ENCODE measurements around the gene ELAPOR2.
"Not testable (repeated sequence)": the region's sequence is repeated elsewhere in the genome, so short reads cannot be mapped to it uniquely, and the experiment has no call there.

ELAPOR2 gene

GRCh38 chr7:87039691-87040299 is 19.7 kb downstream of the ELAPOR2 start:
- not testable (repeated sequence) for H3K4me3 ChIP-seq (ENCODE audit: low read length in 2 of 2); H3K9ac ChIP-seq (ENCODE audit: low read length in 2 of 2); H3K27me3 ChIP-seq (ENCODE audit: control insufficient read depth in 1 of 2, insufficient read depth in 2 of 2, low read length in 2 of 2); H3K9me3 ChIP-seq (ENCODE audit: control insufficient read depth in 2 of 2, low read length in 2 of 2); H3K27ac ChIP-seq (ENCODE audit: low read length); H3K36me3 ChIP-seq (ENCODE audit: control insufficient read depth in 2 of 2, insufficient read depth in 2 of 2, low read length in 2 of 2); H3K4me1 ChIP-seq (ENCODE audit: control insufficient read depth, insufficient read depth, low read length)

GRCh38 chr7:87038993-87039690 is 20.3 kb downstream of the ELAPOR2 start:
- Histone ChIP-seq H3K36me3 (ENCODE audit: control insufficient read depth in 2 of 2, insufficient read depth in 2 of 2, low read length in 2 of 2) (no peaks in the 10 kb centered on the region), H3K9me3 (ENCODE audit: control insufficient read depth in 2 of 2, low read length in 2 of 2) (no peaks in the 10 kb centered on the region), H3K27ac (ENCODE audit: low read length) (no peak overlapping the region), H3K4me1 (ENCODE audit: control insufficient read depth, insufficient read depth, low read length) (no peaks in the 10 kb centered on the region), H3K27me3 (ENCODE audit: control insufficient read depth in 1 of 2, insufficient read depth in 2 of 2, low read length in 2 of 2) (no peaks in the 10 kb centered on the region), H3K9ac (ENCODE audit: low read length in 2 of 2) (no peak overlapping the region), H3K4me3 (ENCODE audit: low read length in 2 of 2) (no peak overlapping the region)

GRCh38 chr7:87036985-87037384 is 22.5 kb downstream of the ELAPOR2 start:
- H3K4me1 ChIP-seq (ENCODE audit: control insufficient read depth, insufficient read depth, low read length) = no peaks in the 10 kb centered on the region
- no peaks in the 10 kb centered on the region for H3K9me3 ChIP-seq (ENCODE audit: control insufficient read depth in 2 of 2, low read length in 2 of 2)
- no peaks in the 10 kb centered on the region for H3K36me3 ChIP-seq (ENCODE audit: control insufficient read depth in 2 of 2, insufficient read depth in 2 of 2, low read length in 2 of 2)
- no peak overlapping the region for H3K4me3 ChIP-seq (ENCODE audit: low read length in 2 of 2)
- H3K27me3 ChIP-seq (ENCODE audit: control insufficient read depth in 1 of 2, insufficient read depth in 2 of 2, low read length in 2 of 2) = no peaks in the 10 kb centered on the region
- H3K27ac ChIP-seq (ENCODE audit: low read length) = no peak overlapping the region
- no peak overlapping the region for H3K9ac ChIP-seq (ENCODE audit: low read length in 2 of 2)

- H3K4me1 ChIP-seq (ENCODE audit: control insufficient read depth, insufficient read depth, low read length) = no peaks in the 10 kb centered on the region
- H3K4me3 ChIP-seq (ENCODE audit: low read length in 2 of 2) = no peak overlapping the region
- H3K36me3 ChIP-seq (ENCODE audit: control insufficient read depth in 2 of 2, insufficient read depth in 2 of 2, low read length in 2 of 2) = no peaks in the 10 kb centered on the region
- H3K27me3 ChIP-seq (ENCODE audit: control insufficient read depth in 1 of 2, insufficient read depth in 2 of 2, low read length in 2 of 2) = no peaks in the 10 kb centered on the region
- no peak overlapping the region for H3K27ac ChIP-seq (ENCODE audit: low read length)
- H3K9ac ChIP-seq (ENCODE audit: low read length in 2 of 2) = no peak overlapping the region
- no peaks in the 10 kb centered on the region for H3K9me3 ChIP-seq (ENCODE audit: control insufficient read depth in 2 of 2, low read length in 2 of 2)
Observed at GRCh38 chr7:87032604-87033339, 26.7 kb downstream of the ELAPOR2 start.

GRCh38 chr7:87029078-87029477 is 30.4 kb downstream of the ELAPOR2 start:
- Histone ChIP-seq H3K36me3 (ENCODE audit: control insufficient read depth in 2 of 2, insufficient read depth in 2 of 2, low read length in 2 of 2) (no peaks in the 10 kb centered on the region), H3K9ac (ENCODE audit: low read length in 2 of 2) (no peak overlapping the region), H3K4me1 (ENCODE audit: control insufficient read depth, insufficient read depth, low read length) (no peaks in the 10 kb centered on the region), H3K27me3 (ENCODE audit: control insufficient read depth in 1 of 2, insufficient read depth in 2 of 2, low read length in 2 of 2) (no peaks in the 10 kb centered on the region), H3K27ac (ENCODE audit: low read length) (no peak overlapping the region), H3K9me3 (ENCODE audit: control insufficient read depth in 2 of 2, low read length in 2 of 2) (no peaks in the 10 kb centered on the region), H3K4me3 (ENCODE audit: low read length in 2 of 2) (no peak overlapping the region)

- H3K27ac ChIP-seq (ENCODE audit: low read length) = no peak overlapping the region
- H3K27me3 ChIP-seq (ENCODE audit: control insufficient read depth in 1 of 2, insufficient read depth in 2 of 2, low read length in 2 of 2) = no peaks in the 10 kb centered on the region
- H3K9me3 ChIP-seq (ENCODE audit: control insufficient read depth in 2 of 2, low read length in 2 of 2) = no peaks in the 10 kb centered on the region
- no peaks in the 10 kb centered on the region for H3K36me3 ChIP-seq (ENCODE audit: control insufficient read depth in 2 of 2, insufficient read depth in 2 of 2, low read length in 2 of 2)
- no peak overlapping the region for H3K9ac ChIP-seq (ENCODE audit: low read length in 2 of 2)
- no peaks in the 10 kb centered on the region for H3K4me1 ChIP-seq (ENCODE audit: control insufficient read depth, insufficient read depth, low read length)
- H3K4me3 ChIP-seq (ENCODE audit: low read length in 2 of 2) = no peak overlapping the region
Observed at GRCh38 chr7:87028636-87029035, 30.8 kb downstream of the ELAPOR2 start.

- H3K27me3 ChIP-seq (ENCODE audit: control insufficient read depth in 1 of 2, insufficient read depth in 2 of 2, low read length in 2 of 2) = no peaks in the 10 kb centered on the region
- no peaks in the 10 kb centered on the region for H3K9me3 ChIP-seq (ENCODE audit: control insufficient read depth in 2 of 2, low read length in 2 of 2)
- no peak overlapping the region for H3K27ac ChIP-seq (ENCODE audit: low read length)
- no peak overlapping the region for H3K9ac ChIP-seq (ENCODE audit: low read length in 2 of 2)
- H3K36me3 ChIP-seq (ENCODE audit: control insufficient read depth in 2 of 2, insufficient read depth in 2 of 2, low read length in 2 of 2) = no peaks in the 10 kb centered on the region
- no peaks in the 10 kb centered on the region for H3K4me1 ChIP-seq (ENCODE audit: control insufficient read depth, insufficient read depth, low read length)
- no peak overlapping the region for H3K4me3 ChIP-seq (ENCODE audit: low read length in 2 of 2)
Observed at GRCh38 chr7:87027900-87028299, 31.6 kb downstream of the ELAPOR2 start.

GRCh38 chr7:87021285-87021684 is 38.2 kb downstream of the ELAPOR2 start:
- Histone ChIP-seq H3K9ac (ENCODE audit: low read length in 2 of 2) (no peak overlapping the region), H3K27me3 (ENCODE audit: control insufficient read depth in 1 of 2, insufficient read depth in 2 of 2, low read length in 2 of 2) (no peaks in the 10 kb centered on the region), H3K36me3 (ENCODE audit: control insufficient read depth in 2 of 2, insufficient read depth in 2 of 2, low read length in 2 of 2) (no peaks in the 10 kb centered on the region)

GRCh38 chr7:87016606-87017005 is 42.8 kb downstream of the ELAPOR2 start:
- Histone ChIP-seq H3K27ac (ENCODE audit: low read length) (no peak overlapping the region), H3K9ac (ENCODE audit: low read length in 2 of 2) (no peak overlapping the region), H3K27me3 (ENCODE audit: control insufficient read depth in 1 of 2, insufficient read depth in 2 of 2, low read length in 2 of 2) (no peaks in the 10 kb centered on the region), H3K36me3 (ENCODE audit: control insufficient read depth in 2 of 2, insufficient read depth in 2 of 2, low read length in 2 of 2) (no peaks in the 10 kb centered on the region), H3K4me3 (ENCODE audit: low read length in 2 of 2) (no peak overlapping the region), H3K4me1 (ENCODE audit: control insufficient read depth, insufficient read depth, low read length) (no peaks in the 10 kb centered on the region), H3K9me3 (ENCODE audit: control insufficient read depth in 2 of 2, low read length in 2 of 2) (no peaks in the 10 kb centered on the region)

More at GRCh38 chr7:87021285-87021684, 38.2 kb downstream of the ELAPOR2 start:
- no peak overlapping the region for H3K27ac ChIP-seq (ENCODE audit: low read length)
- H3K4me1 ChIP-seq (ENCODE audit: control insufficient read depth, insufficient read depth, low read length) = no peaks in the 10 kb centered on the region
- no peak overlapping the region for H3K4me3 ChIP-seq (ENCODE audit: low read length in 2 of 2)
- no peaks in the 10 kb centered on the region for H3K9me3 ChIP-seq (ENCODE audit: control insufficient read depth in 2 of 2, low read length in 2 of 2)

GRCh38 chr7:87013840-87014190 is 45.6 kb downstream of the ELAPOR2 start:
- Histone ChIP-seq H3K9me3 (ENCODE audit: control insufficient read depth in 2 of 2, low read length in 2 of 2) (no peaks in the 10 kb centered on the region), H3K27me3 (ENCODE audit: control insufficient read depth in 1 of 2, insufficient read depth in 2 of 2, low read length in 2 of 2) (no peaks in the 10 kb centered on the region), H3K27ac (ENCODE audit: low read length) (no peak overlapping the region), H3K9ac (ENCODE audit: low read length in 2 of 2) (no peak overlapping the region), H3K4me3 (ENCODE audit: low read length in 2 of 2) (no peak overlapping the region), H3K36me3 (ENCODE audit: control insufficient read depth in 2 of 2, insufficient read depth in 2 of 2, low read length in 2 of 2) (no peaks in the 10 kb centered on the region), H3K4me1 (ENCODE audit: control insufficient read depth, insufficient read depth, low read length) (no peaks in the 10 kb centered on the region)
